22Rv1 (cell line): ENCODE measurements around the gene ZNF423.

Experiments
- ZFX ChIP-seq: fragments of 450-650 bp; IDR thresholded peaks from 2 replicates; pipeline ENCODE4 v1.6.1; 2017; ENCODE audit warnings: antibody characterized with exemption, borderline replicate concordance
- TF ChIP-seq, protein P1 (sequence below): fragments of 450-650 bp; IDR thresholded peaks from 2 replicates; pipeline ENCODE4 v1.5.1; 2017; ENCODE audit warnings: mild to moderate bottlenecking

DNA sequence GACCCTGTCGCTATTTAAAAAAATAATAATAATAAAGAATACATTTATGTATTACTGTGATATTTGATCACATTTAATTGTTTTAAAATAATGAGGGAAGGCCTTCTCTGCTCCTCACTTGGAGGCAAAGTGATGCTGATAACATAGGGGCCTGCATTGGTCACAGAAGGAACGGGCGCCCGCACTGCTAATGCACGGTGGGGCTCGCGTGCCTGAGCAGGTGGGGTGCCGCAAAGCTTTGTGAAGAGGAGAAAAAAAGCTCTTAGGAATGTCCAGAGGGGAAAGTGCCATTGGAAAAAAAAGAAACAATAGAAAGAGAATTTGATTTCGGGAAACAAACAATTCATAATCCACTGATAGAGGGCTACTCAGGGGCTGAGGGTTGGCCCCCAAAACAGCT, 143.8 kb downstream of the ZNF423 start:
- TF ChIP-seq, protein P1, sequence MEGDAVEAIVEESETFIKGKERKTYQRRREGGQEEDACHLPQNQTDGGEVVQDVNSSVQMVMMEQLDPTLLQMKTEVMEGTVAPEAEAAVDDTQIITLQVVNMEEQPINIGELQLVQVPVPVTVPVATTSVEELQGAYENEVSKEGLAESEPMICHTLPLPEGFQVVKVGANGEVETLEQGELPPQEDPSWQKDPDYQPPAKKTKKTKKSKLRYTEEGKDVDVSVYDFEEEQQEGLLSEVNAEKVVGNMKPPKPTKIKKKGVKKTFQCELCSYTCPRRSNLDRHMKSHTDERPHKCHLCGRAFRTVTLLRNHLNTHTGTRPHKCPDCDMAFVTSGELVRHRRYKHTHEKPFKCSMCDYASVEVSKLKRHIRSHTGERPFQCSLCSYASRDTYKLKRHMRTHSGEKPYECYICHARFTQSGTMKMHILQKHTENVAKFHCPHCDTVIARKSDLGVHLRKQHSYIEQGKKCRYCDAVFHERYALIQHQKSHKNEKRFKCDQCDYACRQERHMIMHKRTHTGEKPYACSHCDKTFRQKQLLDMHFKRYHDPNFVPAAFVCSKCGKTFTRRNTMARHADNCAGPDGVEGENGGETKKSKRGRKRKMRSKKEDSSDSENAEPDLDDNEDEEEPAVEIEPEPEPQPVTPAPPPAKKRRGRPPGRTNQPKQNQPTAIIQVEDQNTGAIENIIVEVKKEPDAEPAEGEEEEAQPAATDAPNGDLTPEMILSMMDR, result no peak
- no peak for TF ChIP-seq ZFX
